ENCODE results near the gene SLC6A6. TPM values are rescaled to one million over a fixed set of nuclear protein-coding genes. Genes with fewer than 3 reads are reported as not detected.
A peak's percentile ranks its signal among the peaks of the same experiment; 100 is the strongest.

SLC6A6 gene
- polyA plus RNA-seq, 3 donors from 2014 or later, result 4.7 to 8.0 (median 6.9) TPM

DNA sequence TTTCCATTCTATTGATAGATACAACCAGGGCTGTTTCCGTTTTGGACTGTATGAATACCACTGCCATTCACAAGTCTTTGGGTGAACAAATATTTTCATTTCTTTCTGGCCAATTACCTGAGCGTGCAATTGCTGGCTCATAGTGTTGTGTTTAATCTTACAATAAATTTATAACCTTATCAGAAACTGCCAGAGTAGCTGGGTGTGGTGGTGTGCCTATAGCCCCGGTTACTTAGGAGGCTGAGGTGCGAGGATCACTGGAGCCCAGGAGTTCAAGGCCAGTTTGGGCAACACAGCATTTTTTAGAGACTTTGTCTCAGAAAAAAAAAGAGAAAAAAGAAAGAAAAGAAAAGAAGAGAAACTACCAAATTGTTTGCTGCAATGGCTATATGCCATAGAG is 5.4 kb upstream of the SLC6A6 start:
- peak overlapping the region in 1 of 5 donors; percentile 20 for H3K4me3 Mint-ChIP-seq
- H3K4me1 Mint-ChIP-seq, result peaks cover 15 to 23% of the 10 kb centered on the region in 2 donors
- DNase-seq, result no peak
- H3K27ac Mint-ChIP-seq, result peak overlapping the region in 4 of 6 donors; percentile 34 to 80 (median 58)
- H3K36me3 Mint-ChIP-seq, result no peaks in the 10 kb centered on the region
- peaks cover 0 to 7% (median 5%) of the 10 kb centered on the region in 3 donors for H3K27me3 Mint-ChIP-seq (ENCODE audit: low read depth in 3 of 3)
- H3K9me3 Mint-ChIP-seq, result peaks cover 0 to 2% (median 0%) of the 10 kb centered on the region in 6 donors

DNA sequence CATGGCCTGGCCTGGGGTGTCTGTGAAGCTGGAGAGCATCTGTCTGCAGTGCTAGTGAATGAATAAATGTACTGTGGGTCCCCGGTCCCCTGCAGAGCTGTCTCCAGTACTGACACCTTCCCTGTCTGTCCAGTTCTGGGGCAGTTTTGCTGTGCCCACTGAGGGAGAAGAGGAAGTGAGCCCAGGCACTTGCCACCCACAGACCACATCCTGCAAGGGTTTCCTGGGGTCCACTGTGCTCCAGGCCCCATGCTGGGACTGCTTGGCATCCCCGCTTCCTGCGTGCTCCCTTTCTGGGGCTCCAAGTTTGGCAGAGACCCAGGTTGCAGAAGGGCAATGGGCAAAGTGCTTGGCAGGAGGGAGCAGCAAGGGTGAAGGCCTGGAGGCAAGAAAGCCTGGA is 4.9 kb upstream of the SLC6A6 start:
- peak overlapping the region in 5 of 6 donors; percentile 17 to 80 (median 42) for H3K27ac Mint-ChIP-seq
- peaks cover 0 to 2% (median 0%) of the 10 kb centered on the region in 6 donors for H3K9me3 Mint-ChIP-seq
- H3K4me3 Mint-ChIP-seq, result no peak overlapping the region
- peaks cover 16 to 23% of the 10 kb centered on the region in 2 donors for H3K4me1 Mint-ChIP-seq
- H3K27me3 Mint-ChIP-seq (ENCODE audit: low read depth in 3 of 3), result peaks cover 2 to 12% (median 6%) of the 10 kb centered on the region in 3 donors
- DNase-seq, result peak; percentile 22 to 42 (median 24)
- H3K36me3 Mint-ChIP-seq, result no peaks in the 10 kb centered on the region

GRCh38 chr3:14397940-14398796 is 4.2 kb upstream of the SLC6A6 start:
- H3K27me3 Mint-ChIP-seq (ENCODE audit: low read depth in 3 of 3), result peaks cover 6 to 15% (median 10%) of the 10 kb centered on the region in 3 donors
- DNase-seq, result no peak
- peaks cover 0 to 2% (median 0%) of the 10 kb centered on the region in 6 donors for H3K9me3 Mint-ChIP-seq
- H3K36me3 Mint-ChIP-seq, result no peaks in the 10 kb centered on the region
- H3K27ac Mint-ChIP-seq, result peak overlapping the region in 5 of 6 donors; percentile 17 to 80 (median 53)
- H3K4me3 Mint-ChIP-seq, result no peak overlapping the region
- peaks cover 20 to 28% of the 10 kb centered on the region in 2 donors for H3K4me1 Mint-ChIP-seq

DNA sequence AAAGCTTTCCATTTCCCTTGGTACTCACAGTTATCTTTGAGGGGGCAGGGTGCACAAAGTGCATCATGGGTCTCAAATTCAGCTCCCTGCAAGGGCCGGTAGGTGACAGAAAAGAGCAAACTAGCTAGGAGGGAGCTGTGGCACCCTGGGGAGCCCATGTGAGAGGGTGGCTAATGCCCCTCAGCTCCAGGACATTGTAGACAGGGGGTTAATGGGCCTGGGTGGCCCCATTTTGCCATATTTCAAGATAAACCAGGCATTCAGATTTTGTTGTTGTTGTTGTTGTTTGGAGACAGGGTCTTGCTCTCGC is 3.7 kb upstream of the SLC6A6 start:
- Mint-ChIP-seq H3K4me3 (no peak overlapping the region), H3K4me1 (peaks cover 26 to 32% of the 10 kb centered on the region in 2 donors), H3K36me3 (no peaks in the 10 kb centered on the region), H3K27me3 (ENCODE audit: low read depth in 3 of 3) (peaks cover 8 to 17% (median 10%) of the 10 kb centered on the region in 3 donors), H3K27ac (peak overlapping the region in 4 of 6 donors; percentile 30 to 75 (median 50)), H3K9me3 (peaks cover 0 to 2% (median 0%) of the 10 kb centered on the region in 6 donors)
- DNase-seq, result no peak

GRCh38 chr3:14401692-14402303 is 608 bp upstream of the SLC6A6 start:
- peaks cover 10 to 22% (median 12%) of the 10 kb centered on the region in 3 donors for H3K27me3 Mint-ChIP-seq (ENCODE audit: low read depth in 3 of 3)
- H3K36me3 Mint-ChIP-seq, result no peaks in the 10 kb centered on the region
- peaks cover 0 to 2% (median 0%) of the 10 kb centered on the region in 6 donors for H3K9me3 Mint-ChIP-seq
- peak overlapping the region; percentile 87 to 99 (median 96) for H3K4me3 Mint-ChIP-seq
- H3K27ac Mint-ChIP-seq, result peak overlapping the region; percentile 69 to 98 (median 90)
- peaks cover 47 to 50% of the 10 kb centered on the region in 2 donors for H3K4me1 Mint-ChIP-seq
- no peak for DNase-seq

DNA sequence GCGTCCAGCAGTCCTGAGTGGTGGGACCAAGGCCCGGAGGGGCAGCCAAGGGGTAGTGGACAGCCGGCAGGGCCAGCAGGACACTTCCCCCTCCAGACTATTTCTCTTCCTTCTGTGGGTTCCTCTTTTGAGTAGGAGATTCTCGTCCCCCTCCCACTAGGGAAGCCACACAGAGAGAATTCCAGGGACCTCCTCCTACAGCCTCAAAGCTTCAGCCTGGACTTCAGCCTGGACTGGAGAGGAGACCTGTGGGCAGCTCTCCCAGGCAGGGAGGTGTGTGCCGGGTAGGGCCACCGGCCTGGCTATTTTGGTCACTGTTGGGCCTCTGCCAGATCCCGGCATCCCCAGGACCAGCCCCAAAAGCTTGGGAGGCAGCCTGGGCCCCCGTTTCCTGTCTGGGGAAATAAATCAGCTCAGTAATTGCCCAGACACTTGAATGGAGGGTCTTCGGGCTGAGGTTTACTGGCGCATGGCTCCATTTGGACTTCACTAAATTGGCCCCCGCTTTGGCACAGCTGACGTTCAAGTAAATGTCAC is 1.3 kb downstream of the SLC6A6 start:
- DNase-seq, result no peak
- H3K36me3 Mint-ChIP-seq, result no peaks in the 10 kb centered on the region
- H3K27ac Mint-ChIP-seq, result peak overlapping the region; percentile 87 to 98 (median 94)

DNA sequence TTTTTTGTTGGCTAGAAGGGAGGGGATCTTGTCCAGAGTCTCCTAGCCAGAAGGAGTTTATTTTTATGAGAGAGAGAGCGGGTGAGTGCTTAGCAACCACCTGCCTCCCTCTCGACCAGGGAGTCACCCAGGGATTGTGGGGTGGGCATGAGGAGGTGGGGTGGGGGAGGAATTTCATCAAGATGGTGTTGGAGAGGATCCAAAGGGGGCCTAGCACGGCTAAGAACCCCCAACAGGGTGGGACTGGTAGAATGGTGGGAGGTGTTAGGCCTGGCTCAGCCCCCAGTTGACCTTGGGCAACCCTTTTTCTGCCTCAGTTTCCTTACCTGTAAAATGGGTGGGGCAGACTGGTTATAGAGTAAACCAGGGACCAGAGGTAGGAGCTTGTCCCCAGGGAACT is 1.8 kb downstream of the SLC6A6 start:
- no peaks in the 10 kb centered on the region for H3K36me3 Mint-ChIP-seq
- peak overlapping the region in 2 of 6 donors; percentile 3 to 87 for H3K27ac Mint-ChIP-seq
- H3K4me1 Mint-ChIP-seq, result peaks cover 28 to 36% of the 10 kb centered on the region in 2 donors
- H3K4me3 Mint-ChIP-seq, result peak overlapping the region; percentile 96 to 99 (median 97)
- H3K27me3 Mint-ChIP-seq (ENCODE audit: low read depth in 3 of 3), result peaks cover 10 to 20% (median 11%) of the 10 kb centered on the region in 3 donors
- no peaks in the 10 kb centered on the region for H3K9me3 Mint-ChIP-seq
- DNase-seq, result no peak

More for the DNA sequence above, 1.3 kb downstream of the SLC6A6 start:
- Mint-ChIP-seq H3K4me3 (peak overlapping the region; percentile 96 to 99 (median 97)), H3K4me1 (peaks cover 31 to 35% of the 10 kb centered on the region in 2 donors), H3K9me3 (no peaks in the 10 kb centered on the region), H3K27me3 (ENCODE audit: low read depth in 3 of 3) (peaks cover 10 to 20% (median 11%) of the 10 kb centered on the region in 3 donors)

GRCh38 chr3:14404631-14405359 is 2.4 kb downstream of the SLC6A6 start:
- Mint-ChIP-seq H3K27ac (peak overlapping the region in 2 of 6 donors; percentile 11 to 87), H3K36me3 (no peaks in the 10 kb centered on the region), H3K9me3 (no peaks in the 10 kb centered on the region), H3K4me1 (peaks cover 28 to 40% of the 10 kb centered on the region in 2 donors), H3K4me3 (peak overlapping the region in 4 of 5 donors; percentile 18 to 99 (median 97)), H3K27me3 (ENCODE audit: low read depth in 3 of 3) (peaks cover 10 to 20% (median 11%) of the 10 kb centered on the region in 3 donors)
- DNase-seq, result no peak

DNA sequence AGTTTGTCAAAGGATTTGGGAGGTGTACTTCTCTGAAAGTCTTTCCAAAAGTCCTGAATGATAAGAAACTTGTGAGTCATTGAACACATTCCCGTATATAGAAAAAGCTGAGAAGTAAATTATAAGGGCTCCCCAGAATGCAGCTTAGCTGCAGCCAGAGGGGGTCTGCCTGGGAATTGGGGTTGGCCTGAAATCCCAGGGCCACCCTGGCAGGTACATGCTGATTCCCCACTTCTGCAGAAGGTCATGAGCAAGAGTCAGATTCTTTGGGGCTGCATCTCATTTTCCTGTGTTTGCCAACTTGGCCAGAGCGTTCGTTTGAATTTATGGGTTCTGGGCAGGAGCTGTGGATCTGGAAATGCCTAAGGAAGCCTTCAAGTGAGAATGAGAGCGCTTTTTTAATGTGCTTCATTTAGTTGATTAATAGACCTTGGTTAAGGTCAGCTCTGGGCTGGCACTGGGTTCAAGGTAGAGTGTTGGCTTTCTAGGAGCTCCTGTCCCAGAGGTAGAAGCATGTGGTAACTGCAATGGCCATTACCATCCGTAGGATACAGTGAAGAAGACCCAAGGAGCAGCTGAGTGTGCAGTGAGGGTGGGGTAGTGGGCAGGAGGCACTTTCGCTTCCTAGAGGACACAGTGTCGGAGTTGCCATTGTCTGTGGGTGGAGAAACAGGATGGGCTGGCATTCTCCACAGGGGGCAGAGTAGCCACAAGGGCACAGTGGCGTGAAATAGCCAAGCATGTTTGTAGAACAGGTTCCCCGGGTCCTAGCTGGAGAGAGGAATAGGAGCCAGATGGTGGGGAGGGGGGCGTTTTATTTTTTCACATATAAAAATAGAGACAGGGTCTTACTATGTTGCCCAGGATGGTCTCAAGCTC is 3.2 kb downstream of the SLC6A6 start:
- Mint-ChIP-seq H3K4me3 (peak overlapping the region in 2 of 5 donors; percentile 30 to 43), H3K36me3 (no peaks in the 10 kb centered on the region), H3K9me3 (no peaks in the 10 kb centered on the region), H3K27ac (peak overlapping the region in 4 of 6 donors; percentile 0 to 71 (median 38)), H3K4me1 (peaks cover 32 to 45% of the 10 kb centered on the region in 2 donors), H3K27me3 (ENCODE audit: low read depth in 3 of 3) (peaks cover 8 to 20% (median 10%) of the 10 kb centered on the region in 3 donors)
- DNase-seq, result no peak

DNA sequence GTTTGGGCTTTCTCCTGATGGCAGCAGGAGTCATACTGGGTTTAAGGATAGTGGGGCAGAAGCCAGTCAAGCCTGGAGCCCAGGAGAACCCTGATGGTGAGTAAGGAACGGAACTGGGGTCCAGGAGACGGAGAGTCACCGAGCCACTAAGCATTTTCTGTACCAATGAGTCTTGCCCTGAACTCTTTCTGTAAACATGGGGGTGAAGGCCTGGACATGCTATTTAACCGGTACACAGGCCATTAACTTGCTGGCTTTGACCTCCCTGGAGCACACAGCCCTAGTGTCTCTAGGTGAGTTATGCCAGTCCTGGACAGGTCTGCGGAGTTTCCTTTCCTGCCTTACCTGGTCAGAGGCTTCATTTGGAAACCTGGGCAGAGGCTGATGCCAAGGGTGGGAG is 3.9 kb downstream of the SLC6A6 start:
- Mint-ChIP-seq H3K27ac (peak overlapping the region in 2 of 6 donors; percentile 36 to 60), H3K4me1 (peaks cover 40 to 49% of the 10 kb centered on the region in 2 donors), H3K4me3 (no peak overlapping the region), H3K36me3 (peaks cover 0 to 3% (median 0%) of the 10 kb centered on the region in 3 donors), H3K27me3 (ENCODE audit: low read depth in 3 of 3) (peaks cover 8 to 20% (median 10%) of the 10 kb centered on the region in 3 donors), H3K9me3 (no peaks in the 10 kb centered on the region)
- no peak for DNase-seq

GRCh38 chr3:14406766-14407165 is 4.4 kb downstream of the SLC6A6 start:
- Mint-ChIP-seq H3K9me3 (no peaks in the 10 kb centered on the region), H3K4me3 (no peak overlapping the region), H3K27me3 (ENCODE audit: low read depth in 3 of 3) (peaks cover 8 to 20% (median 10%) of the 10 kb centered on the region in 3 donors), H3K36me3 (peaks cover 0 to 4% (median 0%) of the 10 kb centered on the region in 3 donors), H3K27ac (no peak overlapping the region), H3K4me1 (peaks cover 41 to 49% of the 10 kb centered on the region in 2 donors)
- no peak for DNase-seq

DNA sequence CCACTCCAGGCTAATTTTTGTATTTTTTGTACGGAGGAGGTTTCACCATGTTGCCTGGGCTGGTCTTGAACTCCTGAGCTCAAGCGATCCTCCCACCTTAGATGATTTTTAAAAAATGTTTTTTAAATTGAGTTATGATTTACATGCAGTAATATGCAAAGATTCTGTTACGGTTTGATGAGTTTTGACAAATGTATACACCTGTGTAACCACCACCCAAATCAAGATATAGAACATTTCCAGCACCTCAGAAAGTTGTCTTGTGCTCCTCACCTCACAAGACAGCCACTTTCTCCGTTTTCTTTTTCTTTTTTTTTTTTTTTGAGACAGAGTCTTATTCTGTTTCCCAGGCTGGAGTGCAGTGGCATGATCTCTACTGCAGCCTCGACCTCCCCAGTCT is 4.8 kb downstream of the SLC6A6 start:
- Mint-ChIP-seq H3K4me3 (no peak overlapping the region), H3K27me3 (ENCODE audit: low read depth in 3 of 3) (peaks cover 8 to 16% (median 10%) of the 10 kb centered on the region in 3 donors), H3K36me3 (peaks cover 0 to 4% (median 0%) of the 10 kb centered on the region in 3 donors), H3K4me1 (peaks cover 41 to 46% of the 10 kb centered on the region in 2 donors), H3K9me3 (no peaks in the 10 kb centered on the region), H3K27ac (no peak overlapping the region)
- no peak for DNase-seq

Measured in immature natural killer cell (primary cell).